ENCODE results near the gene STON1.
"Not testable (repeated sequence)": the region's sequence is repeated elsewhere in the genome, so short reads cannot be mapped to it uniquely, and the experiment has no call there.

GRCh38 chr2:48596751-48597150 is 66.8 kb downstream of the STON1 start:
- TF ChIP-seq CTCF (IDR thresholded peaks at IDR 0.05; ENCODE audit: poor library complexity, severe bottlenecking); POLR2AphosphoS5 (IDR thresholded peaks at IDR 0.05); EP300 (conservative IDR thresholded peaks at IDR 0.05; ENCODE audit: poor library complexity, severe bottlenecking); REST (IDR thresholded peaks at IDR 0.05; ENCODE audit: borderline replicate concordance); EZH2 (IDR thresholded peaks at IDR 0.05; ENCODE audit: borderline replicate concordance, insufficient read depth, low read length, poor library complexity, severe bottlenecking); TAF1 (IDR thresholded peaks at IDR 0.05; ENCODE audit: low read depth); RAD21 (conservative IDR thresholded peaks at IDR 0.05); MXI1 (conservative IDR thresholded peaks at IDR 0.05; ENCODE audit: poor library complexity, severe bottlenecking): not testable (repeated sequence)

All from neural cell (in vitro differentiated cells).